AG09309 (cell line): ENCODE data around the gene CHRM5.
"Not testable (repeated sequence)": the region's sequence is repeated elsewhere in the genome, so short reads cannot be mapped to it uniquely, and the experiment has no call there.

ENCODE experiments used
- DNase-seq: peaks from one replicate; pipeline ENCODE4 v3.0.0-alpha.2; 2010; ENCODE audit warnings: low read depth
- H3K4me3 ChIP-seq: 2 replicates; pipeline ENCODE4 v1.5.1; 2011; ENCODE audit warnings: mild to moderate bottlenecking, low read depth, low read length, moderate library complexity; ENCODE audit not compliant: control insufficient read depth
- CTCF ChIP-seq: IDR thresholded peaks from 2 replicates; pipeline ENCODE4 v1.5.1; 2011; ENCODE audit warnings: mild to moderate bottlenecking, low read depth, low read length, inconsistent platforms; ENCODE audit not compliant: insufficient read depth, control insufficient read depth; ENCODE audit errors: missing control alignments

The CHRM5 gene

GRCh38 chr15:33982516-33982915 lies 14.2 kb downstream of the CHRM5 start:
- no peak for TF ChIP-seq CTCF
- no peak overlapping the region for H3K4me3 ChIP-seq
- DNase-seq, result no peak

GRCh38 chr15:33985287-33985686 lies 17.0 kb downstream of the CHRM5 start:
- peak; percentile 74 for DNase-seq
- no peak overlapping the region for H3K4me3 ChIP-seq
- no peak for TF ChIP-seq CTCF

- no peak for TF ChIP-seq CTCF
- DNase-seq, result no peak
- H3K4me3 ChIP-seq, result no peak overlapping the region
Measured at GRCh38 chr15:33985751-33986150, 17.5 kb downstream of the CHRM5 start.

- TF ChIP-seq CTCF, result no peak
- DNase-seq, result no peak
Measured at GRCh38 chr15:33987444-33987843, 19.1 kb downstream of the CHRM5 start.

GRCh38 chr15:33988384-33988783 lies 20.1 kb downstream of the CHRM5 start:
- H3K4me3 ChIP-seq, result no peak overlapping the region
- no peak for DNase-seq
- no peak for TF ChIP-seq CTCF

More at GRCh38 chr15:33987444-33987843, 19.1 kb downstream of the CHRM5 start:
- H3K4me3 ChIP-seq, result no peak overlapping the region

GRCh38 chr15:33994005-33994615 lies 25.8 kb downstream of the CHRM5 start:
- peak; percentile 58 for TF ChIP-seq CTCF
- no peak overlapping the region for H3K4me3 ChIP-seq
- DNase-seq, result no peak

- not testable (repeated sequence) for H3K4me3 ChIP-seq, DNase-seq
Measured at GRCh38 chr15:33995666-33996065, 27.4 kb downstream of the CHRM5 start.
